KMS-11 (cell line): ENCODE results near the gene ESPN.

Experiments used
- H2AFZ ChIP-seq: fragments of 200-600 bp; sonication (generic); 2 replicates; pipeline ENCODE4 v1.6.1; 2016; ENCODE audit warnings: antibody characterized with exemption, mixed run types, low read depth
- H3K27ac ChIP-seq: fragments of 200-600 bp; sonication (generic); 2 replicates; pipeline ENCODE4 v1.6.1; 2016; ENCODE audit warnings: mild to moderate bottlenecking, mixed run types
- H3K27me3 ChIP-seq: fragments of 200-600 bp; sonication (generic); 2 replicates; pipeline ENCODE4 v1.6.1; 2017; ENCODE audit warnings: mild to moderate bottlenecking, low read depth, mixed run types, moderate library complexity; ENCODE audit not compliant: insufficient read depth
- H3K36me3 ChIP-seq: fragments of 200-600 bp; sonication (generic); 2 replicates; pipeline ENCODE4 v1.6.1; 2017; ENCODE audit warnings: mild to moderate bottlenecking, mixed run types; ENCODE audit not compliant: insufficient read depth
- H3K4me1 ChIP-seq: fragments of 200-600 bp; sonication (generic); 2 replicates; pipeline ENCODE4 v1.6.1; 2016; ENCODE audit warnings: mild to moderate bottlenecking, low read depth, mixed run types; ENCODE audit not compliant: poor library complexity, severe bottlenecking
- H3K4me2 ChIP-seq: fragments of 200-600 bp; sonication (generic); 2 replicates; pipeline ENCODE4 v1.7.0; 2016; ENCODE audit warnings: mild to moderate bottlenecking, mixed run types
- H3K4me3 ChIP-seq: fragments of 200-600 bp; sonication (generic); IDR thresholded peaks from 2 replicates; pipeline ENCODE4 v1.6.1; 2017; ENCODE audit warnings: low read depth, low read length, mixed read lengths; ENCODE audit not compliant: insufficient read depth
- H3K79me2 ChIP-seq: fragments of 200-600 bp; sonication (generic); 2 replicates; pipeline ENCODE4 v1.6.1; 2016; ENCODE audit warnings: low read depth, mixed run types; ENCODE audit not compliant: insufficient read depth
- H3K9ac ChIP-seq: fragments of 200-600 bp; sonication (generic); 2 replicates; pipeline ENCODE4 v1.6.1; 2016; ENCODE audit warnings: mild to moderate bottlenecking, mixed run types
- H4K20me1 ChIP-seq: fragments of 200-600 bp; sonication (generic); 2 replicates; pipeline ENCODE4 v1.6.1; 2016; ENCODE audit warnings: mild to moderate bottlenecking, mixed run types; ENCODE audit not compliant: insufficient read depth
- CTCF ChIP-seq: fragments of 200-600 bp; sonication (generic); conservative IDR thresholded peaks from 2 replicates; pipeline ENCODE4 v1.6.1; 2017; ENCODE audit warnings: low read depth, mild to moderate bottlenecking, antibody characterized with exemption, low read length, moderate library complexity, mixed read lengths

ESPN gene

DNA sequence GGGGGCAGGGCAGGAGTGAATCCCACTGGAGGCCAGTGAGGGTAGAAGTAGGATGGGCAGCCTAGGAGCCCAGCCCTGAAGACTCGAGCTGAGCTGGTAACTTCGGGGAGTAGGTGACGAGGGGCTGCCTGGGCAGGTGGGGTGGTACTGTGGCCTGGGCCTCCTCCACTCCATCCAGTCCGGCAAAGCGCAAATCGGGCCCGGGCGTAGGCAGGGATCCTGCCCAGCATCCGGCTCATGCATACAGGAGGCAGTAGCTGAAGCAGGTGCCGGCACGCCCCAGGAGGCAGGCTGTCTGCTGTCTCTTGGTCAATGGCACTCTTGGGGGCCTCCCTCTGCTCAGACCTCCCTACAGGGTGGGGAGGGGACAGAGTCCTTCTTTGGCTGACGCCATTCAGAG lies 42.6 kb downstream of the ESPN start:
- no peak overlapping the region for H3K4me2 ChIP-seq
- no peaks in the 10 kb centered on the region for H3K36me3 ChIP-seq
- H4K20me1 ChIP-seq: no peaks in the 10 kb centered on the region
- no peak overlapping the region for H2AFZ ChIP-seq
- no peak overlapping the region for H3K4me3 ChIP-seq
- peaks cover 5% of the 10 kb centered on the region for H3K4me1 ChIP-seq
- H3K27ac ChIP-seq: no peak overlapping the region
- H3K27me3 ChIP-seq: peaks cover 33% of the 10 kb centered on the region
- no peak overlapping the region for H3K9ac ChIP-seq
- no peaks in the 10 kb centered on the region for H3K79me2 ChIP-seq
- no peak for TF ChIP-seq CTCF

DNA sequence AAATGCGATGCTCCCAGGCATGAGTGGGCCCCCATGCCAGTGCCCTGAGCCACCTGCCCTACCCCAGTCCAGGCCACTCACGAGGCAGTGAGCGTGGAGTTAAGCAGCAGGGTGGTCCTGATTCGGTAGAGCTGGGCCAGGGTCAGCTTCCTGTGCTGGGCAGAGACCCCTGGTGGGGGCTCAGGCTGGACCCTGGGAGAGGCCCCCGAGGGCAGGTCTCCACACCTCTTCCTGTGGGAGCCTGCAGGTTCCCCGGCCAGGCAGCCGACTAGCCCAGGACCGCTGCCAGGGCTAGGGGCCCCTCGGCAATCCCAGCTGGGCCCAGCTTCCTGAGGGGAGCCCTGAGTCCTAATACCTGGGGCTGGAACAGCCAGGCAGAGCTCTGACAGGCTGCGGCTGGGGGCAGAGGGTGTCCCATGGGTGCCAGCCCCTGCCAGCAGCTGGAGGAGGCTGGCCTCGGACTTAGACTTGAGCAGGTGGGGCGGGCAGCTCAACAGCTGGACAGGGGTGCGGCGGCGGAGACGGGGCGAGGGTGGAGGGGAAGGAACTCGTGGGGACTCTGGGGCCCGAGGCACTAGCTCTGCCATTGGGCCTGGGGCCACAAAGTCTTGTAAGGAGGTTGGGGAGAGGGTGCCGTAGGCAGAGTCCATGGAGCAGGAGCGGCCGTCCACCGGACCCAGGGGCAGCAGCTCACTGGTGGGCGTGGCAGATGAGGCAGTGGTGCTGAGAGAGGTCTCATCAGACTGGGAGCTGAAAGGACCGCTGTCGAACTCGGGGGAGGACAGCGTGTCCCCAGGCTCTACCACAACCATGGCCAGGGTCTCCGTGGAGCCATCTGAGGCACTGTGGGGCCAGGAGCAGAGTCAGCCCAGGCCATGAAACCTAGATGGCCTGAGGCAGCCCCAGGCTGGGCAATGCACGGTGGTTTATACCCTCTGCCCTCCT lies 43.4 kb downstream of the ESPN start:
- TF ChIP-seq CTCF: no peak
- H3K79me2 ChIP-seq: no peaks in the 10 kb centered on the region
- peaks cover 33% of the 10 kb centered on the region for H3K27me3 ChIP-seq
- no peak overlapping the region for H3K27ac ChIP-seq
- no peaks in the 10 kb centered on the region for H4K20me1 ChIP-seq
- H3K4me3 ChIP-seq: no peak overlapping the region
- no peak overlapping the region for H3K9ac ChIP-seq
- peaks cover 8% of the 10 kb centered on the region for H3K4me1 ChIP-seq
- H3K4me2 ChIP-seq: no peak overlapping the region
- no peaks in the 10 kb centered on the region for H3K36me3 ChIP-seq
- H2AFZ ChIP-seq: no peak overlapping the region

- no peaks in the 10 kb centered on the region for H4K20me1 ChIP-seq
- H3K4me1 ChIP-seq: peaks cover 8% of the 10 kb centered on the region
- H3K27ac ChIP-seq: no peak overlapping the region
- H3K27me3 ChIP-seq: peaks cover 33% of the 10 kb centered on the region
- TF ChIP-seq CTCF: no peak
- H3K4me2 ChIP-seq: no peak overlapping the region
- H3K9ac ChIP-seq: no peak overlapping the region
- H3K4me3 ChIP-seq: no peak overlapping the region
- no peak overlapping the region for H2AFZ ChIP-seq
- no peaks in the 10 kb centered on the region for H3K79me2 ChIP-seq
- no peaks in the 10 kb centered on the region for H3K36me3 ChIP-seq
Observed at GRCh38 chr1:6468729-6469461, 44.3 kb downstream of the ESPN start.

- Histone ChIP-seq H3K4me2 (no peak overlapping the region), H3K4me1 (peaks cover 10% of the 10 kb centered on the region)
Observed at GRCh38 chr1:6470132-6471085, 45.8 kb downstream of the ESPN start.

More at GRCh38 chr1:6470132-6471085, 45.8 kb downstream of the ESPN start:
- Histone ChIP-seq H4K20me1 (no peaks in the 10 kb centered on the region), H3K9ac (no peak overlapping the region), H3K4me3 (no peak overlapping the region), H3K79me2 (no peaks in the 10 kb centered on the region), H3K27me3 (peaks cover 25% of the 10 kb centered on the region), H3K36me3 (no peaks in the 10 kb centered on the region), H3K27ac (no peak overlapping the region), H2AFZ (no peak overlapping the region)
- TF ChIP-seq CTCF: no peak
